GM18870 (cell line): Measurements from ENCODE around the gene CDH12.

Source experiments
- ATAC-seq: cut with Tn5 transposase; IDR thresholded peaks from one replicate; pipeline ENCODE4 v1.9.1; 2021; ENCODE audit warnings: moderate library complexity; ENCODE audit not compliant: unreplicated experiment

Gene CDH12

GRCh38 chr5:21862986-21863385 is 990.2 kb downstream of the CDH12 start:
- ATAC-seq: no peak

- no peak for ATAC-seq
Measured at GRCh38 chr5:21858441-21858840, 994.7 kb downstream of the CDH12 start.

GRCh38 chr5:21856987-21857386 is 996.2 kb downstream of the CDH12 start:
- ATAC-seq: no peak

GRCh38 chr5:21847300-21847699 is 1005.8 kb downstream of the CDH12 start:
- no peak for ATAC-seq

GRCh38 chr5:21844960-21845359 is 1008.2 kb downstream of the CDH12 start:
- ATAC-seq: no peak

- ATAC-seq: no peak
Measured at GRCh38 chr5:21834863-21835262, 1018.3 kb downstream of the CDH12 start.

- peak; percentile 87 for ATAC-seq
Measured at GRCh38 chr5:21831145-21831787, 1021.9 kb downstream of the CDH12 start.

GRCh38 chr5:21826884-21827283 is 1026.3 kb downstream of the CDH12 start:
- ATAC-seq: peak; percentile 41

GRCh38 chr5:21823588-21823987 is 1029.6 kb downstream of the CDH12 start:
- no peak for ATAC-seq

- ATAC-seq: no peak
Measured at GRCh38 chr5:21823076-21823574, 1030.0 kb downstream of the CDH12 start.

- no peak for ATAC-seq
Measured at GRCh38 chr5:21820527-21820926, 1032.6 kb downstream of the CDH12 start.

- ATAC-seq: no peak
Measured at GRCh38 chr5:21818370-21818720, 1034.8 kb downstream of the CDH12 start.

- no peak for ATAC-seq
Measured at GRCh38 chr5:21817668-21818369, 1035.3 kb downstream of the CDH12 start.

GRCh38 chr5:21810737-21811316 is 1042.3 kb downstream of the CDH12 start:
- ATAC-seq: no peak

- ATAC-seq: no peak
Measured at GRCh38 chr5:21809611-21810010, 1043.5 kb downstream of the CDH12 start.

GRCh38 chr5:21807953-21808352 is 1045.2 kb downstream of the CDH12 start:
- peak; percentile 44 for ATAC-seq

GRCh38 chr5:21806943-21807342 is 1046.2 kb downstream of the CDH12 start:
- ATAC-seq: no peak

GRCh38 chr5:21806271-21806670 is 1046.9 kb downstream of the CDH12 start:
- ATAC-seq: no peak

- no peak for ATAC-seq
Measured at GRCh38 chr5:21802869-21803490, 1050.2 kb downstream of the CDH12 start.

- no peak for ATAC-seq
Measured at GRCh38 chr5:21802100-21802499, 1051.0 kb downstream of the CDH12 start.

GRCh38 chr5:21792748-21793147 is 1060.4 kb downstream of the CDH12 start:
- ATAC-seq: no peak

GRCh38 chr5:21791304-21791703 is 1061.8 kb downstream of the CDH12 start:
- no peak for ATAC-seq
